ENCODE results near the gene NTM. TPM values are rescaled to one million over a fixed set of nuclear protein-coding genes. Genes with fewer than 3 reads are reported as not detected.

NTM gene
- total and polyA plus RNA-seq, 2 experiments from 2014 or later: 25.9 to 49.0 TPM

- Histone ChIP-seq H3K27ac (0 out of 2 replicates have a peak overlapping the region, but pooled peaks have one; percentile 9), H3K27me3 (replicated peaks; ENCODE audit: insufficient read depth) (no peaks in the 10 kb centered on the region), H3K36me3 (ENCODE audit: low read depth) (no peaks in the 10 kb centered on the region), H3K4me2 (ENCODE audit: unreplicated experiment) (no peak overlapping the region), H3K9ac (no peak overlapping the region), H3K4me1 (ENCODE audit: insufficient read depth) (no peaks in the 10 kb centered on the region), H4K20me1 (ENCODE audit: insufficient read depth) (no peaks in the 10 kb centered on the region), H3K9me3 (ENCODE audit: low read depth) (no peaks in the 10 kb centered on the region), H3F3A (ENCODE audit: insufficient read depth) (peaks cover 5% of the 10 kb centered on the region; the same call in 1 of the 2 replicates), H2AFZ (0 out of 2 replicates have a peak overlapping the region, but pooled peaks have one; percentile 9), H3K9me2 (ENCODE audit: insufficient read depth) (no peaks in the 10 kb centered on the region), H3K79me2 (ENCODE audit: insufficient read depth) (no peaks in the 10 kb centered on the region), H3K4me3 (no peak overlapping the region)
- no peak for TF ChIP-seq EZH2 (IDR thresholded peaks at IDR 0.05; ENCODE audit: insufficient read depth, poor library complexity, severe bottlenecking)
- TF ChIP-seq EZH2phosphoT487 (IDR thresholded peaks at IDR 0.05; ENCODE audit: insufficient read depth, low read depth): no peak
- in situ Hi-C loops (cut with MboI): no loop called here
- WGBS, 2 experiments (ENCODE audit: low coverage in 1 of 2, low lambda C conversion rate in 2 of 2, missing lambda C conversion rate in 2 of 2): 22 to 24% methylated on average over 5 of the region's 5 CpGs
- DNase-seq: peak; percentile 73
Measured at GRCh38 chr11:131875611-131876010, 505.2 kb downstream of the NTM start.

- no peaks in the 10 kb centered on the region for H4K20me1 ChIP-seq (ENCODE audit: insufficient read depth)
- in situ Hi-C loops (cut with MboI): no loop called here
- no peaks in the 10 kb centered on the region for H3K9me2 ChIP-seq (ENCODE audit: insufficient read depth)
- H3K27ac ChIP-seq: no peak overlapping the region
- H3K36me3 ChIP-seq (ENCODE audit: low read depth): no peaks in the 10 kb centered on the region
- H2AFZ ChIP-seq: no peak overlapping the region
- TF ChIP-seq EZH2phosphoT487 (IDR thresholded peaks at IDR 0.05; ENCODE audit: insufficient read depth, low read depth): no peak
- TF ChIP-seq EZH2 (IDR thresholded peaks at IDR 0.05; ENCODE audit: insufficient read depth, poor library complexity, severe bottlenecking): no peak
- no peak overlapping the region for H3K9ac ChIP-seq
- no peaks in the 10 kb centered on the region for H3K4me1 ChIP-seq (ENCODE audit: insufficient read depth)
- WGBS, 2 experiments (ENCODE audit: low coverage in 1 of 2, low lambda C conversion rate in 2 of 2, missing lambda C conversion rate in 2 of 2): 83 to 84% methylated on average over 10 of the region's 10 CpGs
- no peaks in the 10 kb centered on the region for H3K9me3 ChIP-seq (ENCODE audit: low read depth)
- H3K4me3 ChIP-seq: no peak overlapping the region
- H3K4me2 ChIP-seq (ENCODE audit: unreplicated experiment): no peak overlapping the region
- no peaks in the 10 kb centered on the region for H3K27me3 ChIP-seq (replicated peaks; ENCODE audit: insufficient read depth)
- peaks cover 5% of the 10 kb centered on the region; the same call in 1 of the 2 replicates for H3F3A ChIP-seq (ENCODE audit: insufficient read depth)
- peak; percentile 9 for DNase-seq
- no peaks in the 10 kb centered on the region for H3K79me2 ChIP-seq (ENCODE audit: insufficient read depth)
Measured at GRCh38 chr11:131877246-131877942, 507.0 kb downstream of the NTM start.

GRCh38 chr11:131880316-131880715, 509.9 kb downstream of the NTM start:
- H3F3A ChIP-seq (ENCODE audit: insufficient read depth): peaks cover 2% of the 10 kb centered on the region; the same call in 1 of the 2 replicates
- 86 to 89% methylated on average over 3 of the region's 3 CpGs for WGBS, 2 experiments (ENCODE audit: low coverage in 1 of 2, low lambda C conversion rate in 2 of 2, missing lambda C conversion rate in 2 of 2)

GRCh38 chr11:131880976-131881375, 510.6 kb downstream of the NTM start:
- H3K4me3 ChIP-seq: no peak overlapping the region
- no peak for DNase-seq
- H3K36me3 ChIP-seq (ENCODE audit: low read depth): no peaks in the 10 kb centered on the region

More at GRCh38 chr11:131880316-131880715, 509.9 kb downstream of the NTM start:
- Histone ChIP-seq H3K4me1 (ENCODE audit: insufficient read depth) (no peaks in the 10 kb centered on the region), H3K4me2 (ENCODE audit: unreplicated experiment) (no peak overlapping the region), H3K4me3 (no peak overlapping the region), H3K9me3 (ENCODE audit: low read depth) (no peaks in the 10 kb centered on the region), H4K20me1 (ENCODE audit: insufficient read depth) (no peaks in the 10 kb centered on the region), H3K9ac (no peak overlapping the region), H3K9me2 (ENCODE audit: insufficient read depth) (no peaks in the 10 kb centered on the region), H3K36me3 (ENCODE audit: low read depth) (no peaks in the 10 kb centered on the region), H2AFZ (no peak overlapping the region), H3K27ac (no peak overlapping the region), H3K27me3 (replicated peaks; ENCODE audit: insufficient read depth) (no peaks in the 10 kb centered on the region), H3K79me2 (ENCODE audit: insufficient read depth) (no peaks in the 10 kb centered on the region)
- DNase-seq: no peak
- TF ChIP-seq EZH2phosphoT487 (IDR thresholded peaks at IDR 0.05; ENCODE audit: insufficient read depth, low read depth) (no peak), EZH2 (IDR thresholded peaks at IDR 0.05; ENCODE audit: insufficient read depth, poor library complexity, severe bottlenecking) (no peak)
- in situ Hi-C loops (cut with MboI): no loop called here

More at GRCh38 chr11:131880976-131881375, 510.6 kb downstream of the NTM start:
- Histone ChIP-seq H3F3A (ENCODE audit: insufficient read depth) (no peaks in the 10 kb centered on the region), H3K9me3 (ENCODE audit: low read depth) (no peaks in the 10 kb centered on the region), H3K4me1 (ENCODE audit: insufficient read depth) (no peaks in the 10 kb centered on the region), H3K9me2 (ENCODE audit: insufficient read depth) (no peaks in the 10 kb centered on the region), H3K27ac (no peak overlapping the region), H3K9ac (no peak overlapping the region), H2AFZ (no peak overlapping the region), H3K79me2 (ENCODE audit: insufficient read depth) (no peaks in the 10 kb centered on the region), H4K20me1 (ENCODE audit: insufficient read depth) (no peaks in the 10 kb centered on the region), H3K4me2 (ENCODE audit: unreplicated experiment) (no peak overlapping the region), H3K27me3 (replicated peaks; ENCODE audit: insufficient read depth) (no peaks in the 10 kb centered on the region)
- WGBS, 2 experiments (ENCODE audit: low coverage in 1 of 2, low lambda C conversion rate in 2 of 2, missing lambda C conversion rate in 2 of 2): 84 to 87% methylated on average over 6 of the region's 6 CpGs
- TF ChIP-seq EZH2 (IDR thresholded peaks at IDR 0.05; ENCODE audit: insufficient read depth, poor library complexity, severe bottlenecking) (no peak), EZH2phosphoT487 (IDR thresholded peaks at IDR 0.05; ENCODE audit: insufficient read depth, low read depth) (no peak)
- in situ Hi-C loops (cut with MboI): no loop called here

All from GM23248 (cell line).